ENCODE data around the gene AHI1.

- TF ChIP-seq EZH2 (IDR thresholded peaks at IDR 0.05; ENCODE audit: borderline replicate concordance) (no peak), CTCF (IDR thresholded peaks at IDR 0.05; ENCODE audit: poor library complexity) (no peak)
Measured at GRCh38 chr6:135520781-135521180, 23.2 kb upstream of the AHI1 start.

Measured in hepatocyte (in vitro differentiated cells).